NCI-H510A (cell line): ENCODE measurements around the gene KRTAP3-1.
"Not testable (repeated sequence)": the region's sequence is repeated elsewhere in the genome, so short reads cannot be mapped to it uniquely, and the experiment has no call there.

Source experiments
- DNase-seq: peaks from one replicate; lab custom pipeline; 2025; lab: John Stamatoyannopoulos, UW

The KRTAP3-1 gene

GRCh38 chr17:41008811-41009210, at the start of gene KRTAP3-1:
TSS of gene KRTAP3-1 (minus strand) at chr17:41009128. CDS start at chr17:41009074, 54 bp downstream.
- DNase-seq, result peak; percentile 83

GRCh38 chr17:41057547-41057946, 48.6 kb upstream of the KRTAP3-1 start:
- DNase-seq, result no peak

- not testable (repeated sequence) for DNase-seq
These were observed 46.2 kb upstream of the KRTAP3-1 start, which contains the start of gene KRTAP2-2 for GRCh38 chr17:41055130-41055529. TSS of gene KRTAP2-2 (minus strand) at chr17:41055230. CDS start at chr17:41055211, 19 bp downstream.

GRCh38 chr17:41054556-41054955, 45.6 kb upstream of the KRTAP3-1 start:
- not testable (repeated sequence) for DNase-seq

- no peak for DNase-seq
These were observed 45.1 kb upstream of the KRTAP3-1 start for GRCh38 chr17:41054025-41054424.

- DNase-seq, result no peak
These were observed 43.6 kb upstream of the KRTAP3-1 start for GRCh38 chr17:41052566-41052965.

GRCh38 chr17:41049110-41049509, 40.2 kb upstream of the KRTAP3-1 start:
- DNase-seq, result no peak

GRCh38 chr17:41048441-41048840, 39.5 kb upstream of the KRTAP3-1 start:
- no peak for DNase-seq

GRCh38 chr17:41046735-41047465, 38.0 kb upstream of the KRTAP3-1 start, which contains the start of gene KRTAP2-1:
TSS of gene KRTAP2-1 (minus strand) at chr17:41047316. CDS start at chr17:41047267, 49 bp downstream.
- not testable (repeated sequence) for DNase-seq

GRCh38 chr17:41042953-41043352, 34.0 kb upstream of the KRTAP3-1 start:
- no peak for DNase-seq

GRCh38 chr17:41040783-41041571, 32.0 kb upstream of the KRTAP3-1 start, which contains the start of gene KRTAP1-1:
TSS of gene KRTAP1-1 (minus strand) at chr17:41041450. CDS start at chr17:41041397, 53 bp downstream.
- DNase-seq, result peak; percentile 20

GRCh38 chr17:41037853-41038350, 29.0 kb upstream of the KRTAP3-1 start:
- DNase-seq, result no peak

- DNase-seq, result peak; percentile 66
These were observed 25.5 kb upstream of the KRTAP3-1 start, which contains the start of gene KRTAP1-3 for GRCh38 chr17:41034346-41034935. TSS of gene KRTAP1-3 (minus strand) at chr17:41034874. CDS start at chr17:41034821, 53 bp downstream.

- DNase-seq, result no peak
These were observed 20.8 kb upstream of the KRTAP3-1 start, which contains the start of gene KRTAP1-4 for GRCh38 chr17:41029633-41030245. TSS of gene KRTAP1-4 (minus strand) at chr17:41030195. CDS start at chr17:41030078, 117 bp downstream.

- DNase-seq, result no peak
These were observed 18.0 kb upstream of the KRTAP3-1 start, which contains the start of gene KRTAP1-5 for GRCh38 chr17:41026715-41027471. TSS of gene KRTAP1-5 (minus strand) at chr17:41027208. CDS start at chr17:41027155, 53 bp downstream.

- DNase-seq, result no peak
These were observed 15.8 kb upstream of the KRTAP3-1 start for GRCh38 chr17:41024697-41025096.

GRCh38 chr17:41020336-41020735, 11.4 kb upstream of the KRTAP3-1 start:
- DNase-seq, result no peak

- no peak for DNase-seq
These were observed 10.5 kb upstream of the KRTAP3-1 start for GRCh38 chr17:41019415-41019814.

GRCh38 chr17:41018541-41018940, 9.6 kb upstream of the KRTAP3-1 start:
- DNase-seq, result no peak

GRCh38 chr17:41016578-41017215, 7.8 kb upstream of the KRTAP3-1 start:
- no peak for DNase-seq
